ENCODE results near the gene B3GALT6. TPM values are rescaled to one million over a fixed set of nuclear protein-coding genes. Genes with fewer than 3 reads are reported as not detected.
"Not testable (repeated sequence)": the region's sequence is repeated elsewhere in the genome, so short reads cannot be mapped to it uniquely, and the experiment has no call there.

Gene B3GALT6
- polyA plus RNA-seq, 3 donors = 1.9 to 8.8 (median 7.2) TPM

DNA sequence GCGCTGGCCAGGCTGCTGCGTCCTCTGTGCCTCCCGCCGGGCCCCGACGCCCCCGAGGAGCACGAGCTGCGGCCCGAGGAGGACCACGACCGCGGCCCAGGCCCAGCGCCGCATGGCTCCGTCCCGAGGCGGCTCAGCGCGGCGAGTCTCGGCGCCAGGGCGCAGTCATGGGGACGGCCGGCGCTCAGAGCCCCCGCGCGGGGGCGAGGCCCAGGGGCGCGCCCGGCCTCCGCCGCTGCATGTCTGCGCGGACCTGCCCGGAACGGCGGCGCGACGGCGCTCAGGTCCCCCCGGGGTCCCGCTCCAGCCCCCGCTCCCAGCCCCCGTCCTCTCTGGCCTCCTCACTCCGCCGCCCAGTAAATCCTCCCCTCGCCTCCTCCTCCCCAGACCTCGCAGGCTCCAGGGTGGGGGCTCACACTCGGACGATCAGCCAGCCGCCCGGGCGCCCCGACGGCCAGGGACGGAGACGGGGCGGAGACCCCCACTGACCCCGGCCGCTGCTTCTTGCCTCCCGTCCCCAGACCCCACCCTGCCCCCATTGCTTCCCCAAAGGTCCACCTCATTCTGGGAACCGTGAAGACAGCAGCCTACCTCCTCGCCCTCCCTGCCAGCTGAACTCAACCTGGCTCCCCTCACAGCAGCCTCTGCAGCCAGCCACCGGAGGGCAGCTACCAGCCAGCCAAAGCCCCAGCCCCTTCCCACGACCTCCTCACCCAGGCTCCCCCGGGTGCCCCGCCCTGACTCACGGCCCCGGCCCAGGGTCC is 14.7 kb downstream of the B3GALT6 start, which contains the start of gene C1QTNF12:
Gene C1QTNF12, minus strand, starts transcription at position 146 of the 764 bp plus-strand sequence. Its CDS starts 32 bp downstream, at position 114.
- H2AFZ ChIP-seq (ENCODE audit: insufficient read depth, low read depth, low read length, poor library complexity, severe bottlenecking) = no peak within 1 kb of the TSS
- H3K9me3 Mint-ChIP-seq = no peaks in the 10 kb centered on the region
- H3K4me3 Mint-ChIP-seq = peak within 1 kb of the TSS in 1 of 2 donors; percentile 69
- H3K4me1 ChIP-seq (ENCODE audit: control insufficient read depth in 1 of 2, insufficient read depth in 2 of 2, low read length in 2 of 2) = no peaks in the 10 kb centered on the region
- intact Hi-C loops (cut with micrococcal nuclease) = no loop called here
- peaks cover 13% of the 10 kb centered on the region for H4K20me1 ChIP-seq (ENCODE audit: insufficient read depth, low read length)
- H3K4me3 ChIP-seq (replicated peaks in 1 of 3; ENCODE audit: low read depth in 2 of 3, low read length in 3 of 3) = no peak within 1 kb of the TSS
- H3K27ac ChIP-seq (ENCODE audit: low read depth in 1 of 2, low read length in 2 of 2) = no peak within 1 kb of the TSS
- H3K4me2 ChIP-seq (replicated peaks; ENCODE audit: extremely low read depth, low read length, poor library complexity, severe bottlenecking) = no peak within 1 kb of the TSS
- H3K36me3 ChIP-seq (replicated peaks in 1 of 2; ENCODE audit: control insufficient read depth in 1 of 2, insufficient read depth in 2 of 2, low read length in 2 of 2) = no peaks in the 10 kb centered on the region
- H3K27me3 ChIP-seq (ENCODE audit: control insufficient read depth in 2 of 2, insufficient read depth in 2 of 2, low read length in 2 of 2) = peaks cover 0 to 23% of the 10 kb centered on the region in 2 donors
- peaks cover 0 to under 1% of the 10 kb centered on the region in 2 donors for H3K36me3 Mint-ChIP-seq
- H3K79me2 ChIP-seq (ENCODE audit: insufficient read depth, low read length) = no peaks in the 10 kb centered on the region
- H3K4me1 Mint-ChIP-seq = no peaks in the 10 kb centered on the region
- TF ChIP-seq, protein P1, sequence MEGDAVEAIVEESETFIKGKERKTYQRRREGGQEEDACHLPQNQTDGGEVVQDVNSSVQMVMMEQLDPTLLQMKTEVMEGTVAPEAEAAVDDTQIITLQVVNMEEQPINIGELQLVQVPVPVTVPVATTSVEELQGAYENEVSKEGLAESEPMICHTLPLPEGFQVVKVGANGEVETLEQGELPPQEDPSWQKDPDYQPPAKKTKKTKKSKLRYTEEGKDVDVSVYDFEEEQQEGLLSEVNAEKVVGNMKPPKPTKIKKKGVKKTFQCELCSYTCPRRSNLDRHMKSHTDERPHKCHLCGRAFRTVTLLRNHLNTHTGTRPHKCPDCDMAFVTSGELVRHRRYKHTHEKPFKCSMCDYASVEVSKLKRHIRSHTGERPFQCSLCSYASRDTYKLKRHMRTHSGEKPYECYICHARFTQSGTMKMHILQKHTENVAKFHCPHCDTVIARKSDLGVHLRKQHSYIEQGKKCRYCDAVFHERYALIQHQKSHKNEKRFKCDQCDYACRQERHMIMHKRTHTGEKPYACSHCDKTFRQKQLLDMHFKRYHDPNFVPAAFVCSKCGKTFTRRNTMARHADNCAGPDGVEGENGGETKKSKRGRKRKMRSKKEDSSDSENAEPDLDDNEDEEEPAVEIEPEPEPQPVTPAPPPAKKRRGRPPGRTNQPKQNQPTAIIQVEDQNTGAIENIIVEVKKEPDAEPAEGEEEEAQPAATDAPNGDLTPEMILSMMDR (IDR thresholded peaks at IDR 0.05) = no peak
- no peaks in the 10 kb centered on the region for H3K9me3 ChIP-seq (replicated peaks in 1 of 2; ENCODE audit: control insufficient read depth in 1 of 2, insufficient read depth in 1 of 2, low read length in 2 of 2)
- no peak for DNase-seq
- H3K27ac Mint-ChIP-seq = no peak within 1 kb of the TSS
- 5% methylated on average over 73 of the region's 74 CpGs for WGBS (ENCODE audit: insufficient coverage)
- H3K27me3 Mint-ChIP-seq (ENCODE audit: low read depth in 3 of 3) = peaks cover 16 to 32% (median 17%) of the 10 kb centered on the region in 3 donors
- H3K9ac ChIP-seq (ENCODE audit: insufficient read depth, low read length, poor library complexity, severe bottlenecking) = no peak within 1 kb of the TSS

DNA sequence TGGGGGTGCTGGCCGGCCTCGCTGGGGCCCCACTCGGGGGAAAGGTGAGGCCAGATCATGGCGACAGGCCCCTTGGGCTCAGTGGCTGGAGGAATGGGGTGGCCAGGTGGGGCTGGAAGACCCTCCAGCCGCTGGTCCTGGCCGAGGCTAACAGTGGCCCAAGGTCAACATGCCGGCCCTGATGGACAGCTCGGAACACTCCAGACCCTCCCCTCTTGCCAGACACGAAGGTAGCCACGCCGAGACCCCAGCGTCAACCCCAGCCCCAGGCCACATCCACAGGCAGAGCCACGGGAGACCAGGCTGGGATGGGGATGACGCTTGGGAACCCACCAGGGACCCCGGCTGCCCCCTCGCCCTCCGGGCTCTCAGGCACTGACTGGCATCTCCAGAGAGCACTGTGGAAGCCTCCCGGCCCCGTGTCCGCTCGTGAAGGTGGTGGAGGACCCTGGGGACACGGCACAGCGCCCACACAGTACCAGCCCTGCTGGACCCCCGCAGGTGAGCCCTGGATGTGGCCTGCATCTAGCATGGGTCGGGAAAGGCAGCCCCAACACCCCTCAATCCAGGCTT is 15.4 kb downstream of the B3GALT6 start:
- H4K20me1 ChIP-seq (ENCODE audit: insufficient read depth, low read length) = peaks cover 13% of the 10 kb centered on the region
- no peaks in the 10 kb centered on the region for H3K9me3 Mint-ChIP-seq
- H3K4me3 Mint-ChIP-seq = peak overlapping the region in 1 of 2 donors; percentile 35
- no peaks in the 10 kb centered on the region for H3K4me1 Mint-ChIP-seq
- no peaks in the 10 kb centered on the region for H3K4me1 ChIP-seq (ENCODE audit: control insufficient read depth in 1 of 2, insufficient read depth in 2 of 2, low read length in 2 of 2)
- TF ChIP-seq, protein P1 (IDR thresholded peaks at IDR 0.05) = no peak
- no peaks in the 10 kb centered on the region for H3K79me2 ChIP-seq (ENCODE audit: insufficient read depth, low read length)
- H3K27ac ChIP-seq (ENCODE audit: low read depth in 1 of 2, low read length in 2 of 2) = no peak overlapping the region
- H3K27me3 Mint-ChIP-seq (ENCODE audit: low read depth in 3 of 3) = peaks cover 16 to 30% (median 17%) of the 10 kb centered on the region in 3 donors
- no peaks in the 10 kb centered on the region for H3K9me3 ChIP-seq (replicated peaks in 1 of 2; ENCODE audit: control insufficient read depth in 1 of 2, insufficient read depth in 1 of 2, low read length in 2 of 2)
- no peak for DNase-seq
- WGBS (ENCODE audit: insufficient coverage) = 81% methylated on average over 18 of the region's 25 CpGs
- no peak overlapping the region for H3K9ac ChIP-seq (ENCODE audit: insufficient read depth, low read length, poor library complexity, severe bottlenecking)
- no peak overlapping the region for H2AFZ ChIP-seq (ENCODE audit: insufficient read depth, low read depth, low read length, poor library complexity, severe bottlenecking)
- H3K27ac Mint-ChIP-seq = no peak overlapping the region
- peaks cover 0 to 7% of the 10 kb centered on the region in 2 donors for H3K36me3 Mint-ChIP-seq
- H3K4me3 ChIP-seq (replicated peaks in 1 of 3; ENCODE audit: low read depth in 2 of 3, low read length in 3 of 3) = no peak overlapping the region
- H3K36me3 ChIP-seq (replicated peaks in 1 of 2; ENCODE audit: control insufficient read depth in 1 of 2, insufficient read depth in 2 of 2, low read length in 2 of 2) = peaks cover 0 to under 1% of the 10 kb centered on the region in 2 donors
- H3K4me2 ChIP-seq (replicated peaks; ENCODE audit: extremely low read depth, low read length, poor library complexity, severe bottlenecking) = no peak overlapping the region
- peaks cover 0 to 23% of the 10 kb centered on the region in 2 donors for H3K27me3 ChIP-seq (ENCODE audit: control insufficient read depth in 2 of 2, insufficient read depth in 2 of 2, low read length in 2 of 2)
- intact Hi-C loops (cut with micrococcal nuclease) = no loop called here

DNA sequence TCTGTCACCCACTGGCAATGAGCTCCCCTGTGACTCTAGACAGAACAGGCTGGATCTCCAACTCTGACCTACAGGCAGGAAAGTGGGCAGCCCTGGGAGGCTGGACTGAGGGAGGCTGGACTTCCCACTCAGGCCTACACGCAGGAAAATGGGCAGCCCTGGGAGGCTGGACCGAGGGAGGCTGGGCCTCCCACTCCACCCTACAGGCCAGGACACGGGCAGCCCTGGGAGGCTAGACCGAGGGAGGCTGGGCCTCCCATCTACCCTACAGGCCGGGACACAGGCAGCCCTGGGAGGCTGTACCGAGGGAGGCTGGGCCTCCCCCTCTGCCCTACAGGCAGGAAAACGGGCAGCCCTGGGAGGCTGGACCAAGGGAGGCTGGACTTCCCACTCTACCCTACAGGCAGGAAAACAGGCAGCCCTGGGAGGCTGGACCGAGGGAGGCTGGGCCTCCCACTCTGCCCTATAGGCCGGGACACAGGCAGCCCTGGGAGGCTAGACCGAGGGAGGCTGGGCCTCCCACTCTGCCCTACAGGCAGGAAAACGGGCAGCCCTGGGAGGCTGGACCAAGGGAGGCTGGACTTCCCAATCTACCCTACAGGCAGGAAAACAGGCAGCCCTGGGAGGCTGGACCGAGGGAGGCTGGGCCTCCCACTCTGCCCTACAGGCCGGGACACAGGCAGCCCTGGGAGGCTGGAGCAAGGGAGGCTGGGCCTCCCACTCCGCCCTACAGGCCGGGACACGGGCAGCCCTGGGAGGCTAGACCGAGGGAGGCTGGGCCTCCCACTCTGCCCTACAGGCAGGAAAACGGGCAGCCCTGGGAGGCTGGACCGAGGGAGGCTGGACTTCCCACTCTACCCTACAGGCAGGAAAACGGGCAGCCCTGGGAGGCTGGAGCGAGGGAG is 16.2 kb downstream of the B3GALT6 start:
- Histone ChIP-seq H3K27me3 (ENCODE audit: control insufficient read depth in 2 of 2, insufficient read depth in 2 of 2, low read length in 2 of 2) (peaks cover 0 to 23% of the 10 kb centered on the region in 2 donors), H4K20me1 (ENCODE audit: insufficient read depth, low read length) (peaks cover 21% of the 10 kb centered on the region)
- H3K9ac ChIP-seq (ENCODE audit: insufficient read depth, low read length, poor library complexity, severe bottlenecking); H3K4me2 ChIP-seq (replicated peaks; ENCODE audit: extremely low read depth, low read length, poor library complexity, severe bottlenecking); H3K4me3 ChIP-seq (replicated peaks in 1 of 3; ENCODE audit: low read depth in 2 of 3, low read length in 3 of 3); DNase-seq; intact Hi-C loops (cut with micrococcal nuclease); H2AFZ ChIP-seq (ENCODE audit: insufficient read depth, low read depth, low read length, poor library complexity, severe bottlenecking); H3K4me1 Mint-ChIP-seq; H3K79me2 ChIP-seq (ENCODE audit: insufficient read depth, low read length); H3K27ac Mint-ChIP-seq; H3K9me3 ChIP-seq (replicated peaks in 1 of 2; ENCODE audit: control insufficient read depth in 1 of 2, insufficient read depth in 1 of 2, low read length in 2 of 2); H3K9me3 Mint-ChIP-seq; H3K4me1 ChIP-seq (ENCODE audit: control insufficient read depth in 1 of 2, insufficient read depth in 2 of 2, low read length in 2 of 2); H3K27ac ChIP-seq (ENCODE audit: low read depth in 1 of 2, low read length in 2 of 2); H3K36me3 ChIP-seq (replicated peaks in 1 of 2; ENCODE audit: control insufficient read depth in 1 of 2, insufficient read depth in 2 of 2, low read length in 2 of 2): not testable (repeated sequence)
- WGBS (ENCODE audit: insufficient coverage) = no CpG with 5 or more reads among the region's 21 CpGs
- peak overlapping the region in 1 of 2 donors; percentile 35 for H3K4me3 Mint-ChIP-seq
- peaks cover 16 to 30% (median 17%) of the 10 kb centered on the region in 3 donors for H3K27me3 Mint-ChIP-seq (ENCODE audit: low read depth in 3 of 3)
- peaks cover 7 to 16% of the 10 kb centered on the region in 2 donors for H3K36me3 Mint-ChIP-seq

Data from CD14-positive monocyte (primary cell).